K562 (cell line): ENCODE measurements around the gene PLPPR1.

ENCODE experiments used
- ARNT ChIP-seq, 2 experiments: fragments of 450-650 bp; IDR thresholded peaks; 2 replicates each; pipeline ENCODE4 v1.6.1; 2016; ENCODE audit warnings: mild to moderate bottlenecking in 1 of 2
- CBFA2T2 ChIP-seq: fragments of 450-650 bp; conservative IDR thresholded peaks from 2 replicates; pipeline ENCODE4 v1.6.1; 2017; ENCODE audit warnings: mild to moderate bottlenecking
- CBX5 ChIP-seq: IDR thresholded peaks from 2 replicates; pipeline ENCODE4 v1.6.1; 2014; ENCODE audit warnings: low read depth, borderline replicate concordance
- DPF2 ChIP-seq: fragments of 450-650 bp; IDR thresholded peaks from 2 replicates; pipeline ENCODE4 v1.6.1; 2016
- POLR2A ChIP-seq: fragments of 450-650 bp; conservative IDR thresholded peaks from 2 replicates; pipeline ENCODE4 v1.6.1; 2016
- REST ChIP-seq, 2 experiments: fragments of 450-650 bp; formaldehyde crosslinking in 1 of 2; IDR thresholded peaks; 2 replicates each; pipeline versions ENCODE4 v1.4.0 to v1.6.1; 2014 to 2020; ENCODE audit warnings: mild to moderate bottlenecking in 2 of 2, borderline replicate concordance in 1 of 2, low read depth in 1 of 2
- ZNF133 ChIP-seq: fragments of 250-450 bp; sonication (Bioruptor Pico); IDR thresholded peaks from 2 replicates; pipeline ENCODE4 v1.4.0; 2020; ENCODE audit warnings: mild to moderate bottlenecking

- TF ChIP-seq ZNF133 (CRISPR knock-in tag) (no peak), ARNT (IDR thresholded peaks at IDR 0.05) (no peak), CBFA2T2 (no peak), CBX5 (no peak), DPF2 (no peak), REST (IDR thresholded peaks at IDR 0.05; ENCODE audit: borderline replicate concordance) (no peak), REST (CRISPR knock-in tag; IDR thresholded peaks at IDR 0.05; ENCODE audit: low read depth) (no peak), POLR2A (no peak)
Observed at GRCh38 chr9:101225271-101225670, 196.7 kb downstream of the PLPPR1 start.
